A549 (cell line): ENCODE results near the gene TUBB2A. TPM values are rescaled to one million over a fixed set of nuclear protein-coding genes. Genes with fewer than 3 reads are reported as not detected.

Source experiments
- ATAC-seq, 2 experiments: fragments of 200-7000 bp in 1 of 2; fragments of >200 bp in 1 of 2; cut with Nextera tagmentation in 1 of 2; cut with Tn5 transposase in 1 of 2; 3 replicates each; pipeline versions ENCODE4 v1.8.0 to v1.9.1; 2018 to 2020; ENCODE audit warnings: mild to moderate bottlenecking in 1 of 2, moderate library complexity in 1 of 2
- CTCF ChIA-PET: fragments of 300-600 bp; sonication (Branson Sonifier 250); formaldehyde crosslinking; extraction: SDS; loops from one replicate; lab custom pipeline; 2021; ENCODE audit warnings: antibody characterized with exemption, inconsistent platforms; lab: Yijun Ruan, JAX
- POLR2A ChIA-PET: fragments of 350-600 bp; formaldehyde crosslinking; extraction: SDS; loops from one replicate; lab custom pipeline; 2021; ENCODE audit warnings: antibody characterized with exemption, inconsistent platforms; lab: Yijun Ruan, JAX
- DNase-seq, 2 experiments: peaks; one replicate each; pipeline versions ENCODE4 v3.0.0 to v3.0.0-alpha.2; 2011 to 2016; ENCODE audit warnings: low read depth in 1 of 2, low spot score in 1 of 2
- FAIRE-seq: peaks from 2 replicates; lab custom pipeline; 2011; peaks lifted over from hg19 to GRCh38; lab: Jason Lieb, UNC
- H3K27ac ChIP-seq, 2 experiments: fragments of >200 bp; sonication (Bioruptor Twin); formaldehyde crosslinking; 3 replicates each; pipeline ENCODE4 v1.5.1; 2016 to 2017
- H3K4me1 ChIP-seq: fragments of >200 bp; sonication (Bioruptor Twin); formaldehyde crosslinking; 3 replicates; pipeline ENCODE4 v1.6.1; 2016
- H3K4me2 ChIP-seq: fragments of >200 bp; sonication (Bioruptor Twin); formaldehyde crosslinking; 3 replicates; pipeline ENCODE4 v1.6.1; 2016
- H3K4me3 ChIP-seq: fragments of >200 bp; sonication (Bioruptor Twin); formaldehyde crosslinking; 3 replicates; pipeline ENCODE4 v1.5.1; 2016
- H3K9me3 ChIP-seq: fragments of >200 bp; sonication (Bioruptor Twin); formaldehyde crosslinking; 3 replicates; pipeline ENCODE4 v1.6.1; 2016
- CBX8 ChIP-seq: fragments of 200-600 bp; sonication (generic); IDR thresholded peaks from 2 replicates; pipeline ENCODE4 v1.6.1; 2016
- CEBPB ChIP-seq, 2 experiments: fragments of >200 bp in 1 of 2; sonication (Bioruptor Twin) in 1 of 2; formaldehyde crosslinking in 1 of 2; IDR thresholded peaks; 2 replicates each; pipeline ENCODE4 v1.6.1; 2012 to 2016
- CHD2 ChIP-seq: fragments of 150-350 bp; IDR thresholded peaks from 2 replicates; pipeline ENCODE4 v1.6.1; 2014; ENCODE audit warnings: low read length; ENCODE audit not compliant: partially characterized antibody
- CHD4 ChIP-seq: fragments of 200-600 bp; sonication (generic); IDR thresholded peaks from 2 replicates; pipeline ENCODE4 v1.6.1; 2016; ENCODE audit warnings: antibody characterized with exemption, mild to moderate bottlenecking, borderline replicate concordance
- KDM5A ChIP-seq: fragments of 200-600 bp; sonication (generic); IDR thresholded peaks from 2 replicates; pipeline ENCODE4 v1.6.1; 2016; ENCODE audit warnings: antibody characterized with exemption, mild to moderate bottlenecking
- MAFK ChIP-seq: fragments of 450-650 bp; IDR thresholded peaks from 2 replicates; pipeline ENCODE4 v1.6.1; 2014; ENCODE audit not compliant: partially characterized antibody
- MYC ChIP-seq: IDR thresholded peaks from 2 replicates; pipeline ENCODE4 v1.6.1; 2012; ENCODE audit warnings: mild to moderate bottlenecking, inconsistent platforms, low read length, improper control_type of control experiment, borderline replicate concordance
- NFE2L2 ChIP-seq: fragments of 150-350 bp; conservative IDR thresholded peaks from 2 replicates; pipeline ENCODE4 v1.6.1; 2014; ENCODE audit warnings: low read length
- PHF8 ChIP-seq: fragments of 200-600 bp; sonication (generic); IDR thresholded peaks from 2 replicates; pipeline ENCODE4 v1.6.1; 2016; ENCODE audit warnings: low read depth, mild to moderate bottlenecking, antibody characterized with exemption, moderate library complexity, borderline replicate concordance
- POLR2A ChIP-seq: IDR thresholded peaks from 2 replicates; pipeline ENCODE4 v1.6.1; 2012; ENCODE audit warnings: mild to moderate bottlenecking, low read length
- RARB ChIP-seq: fragments of 250-450 bp; sonication (Bioruptor Pico); IDR thresholded peaks from 2 replicates; pipeline ENCODE4 v1.8.0; 2021; ENCODE audit warnings: mild to moderate bottlenecking, moderate library complexity
- SMC3 ChIP-seq: fragments of >200 bp; sonication (Bioruptor Twin); formaldehyde crosslinking; IDR thresholded peaks from 3 replicates; pipeline ENCODE4 v1.6.1; 2018; ENCODE audit warnings: inconsistent platforms
- TFCP2L1 ChIP-seq: fragments of 250-450 bp; sonication (Bioruptor Pico); IDR thresholded peaks from 2 replicates; pipeline ENCODE4 v1.5.0; 2021; ENCODE audit warnings: mild to moderate bottlenecking
- ZSCAN20 ChIP-seq: fragments of 250-450 bp; sonication (Bioruptor Pico); IDR thresholded peaks from 2 replicates; pipeline ENCODE4 v1.8.0; 2022; ENCODE audit warnings: mild to moderate bottlenecking, moderate library complexity
- WGBS: methylation state at CpG from one replicate; pipeline ENCODE4 v1.1.6; 2017; ENCODE audit errors: missing lambda C conversion rate; 5-methylcytosine and 5-hydroxymethylcytosine counted together
- polyA plus RNA-seq, 4 experiments: library from polyadenylated mRNA; depleted of rRNA in 3 of 4; stranded (reverse); fragments of >200 nt; fragmentation: RNase III in 1 of 4; extraction: RNeasy Plus Mini Kit Qiagen cat#74134 plus additional on column Dnase treatment in 1 of 4; gene quantifications; 2 replicates in 3 of 4; 3 replicates in 1 of 4; pipeline ENCODE4 v1.2.3, GENCODE V29; 2011 to 2017
- TF ChIP-seq, protein P1 (sequence below): IDR thresholded peaks from 2 replicates; pipeline ENCODE4 v1.6.1; 2012
- TF ChIP-seq, protein P2 (sequence below): fragments of 150-350 bp; IDR thresholded peaks from 2 replicates; pipeline ENCODE4 v1.6.1; 2014; ENCODE audit warnings: low read depth, mild to moderate bottlenecking, low read length
- TF ChIP-seq, protein P3 (sequence below): fragments of >200 bp; sonication (Bioruptor Twin); formaldehyde crosslinking; IDR thresholded peaks from 3 replicates; pipeline ENCODE4 v1.6.1; 2016
- TF ChIP-seq, protein P4 (sequence below): fragments of >200 bp; sonication (Bioruptor Twin); formaldehyde crosslinking; IDR thresholded peaks from 3 replicates; pipeline ENCODE4 v1.5.1; 2016
- TF ChIP-seq, protein P5 (sequence below): fragments of 450-650 bp; IDR thresholded peaks from 2 replicates; pipeline ENCODE4 v1.6.1; 2014; ENCODE audit warnings: antibody characterized with exemption
- TF ChIP-seq, protein P6 (sequence below): fragments of 200-600 bp; sonication (generic); IDR thresholded peaks from 2 replicates; pipeline ENCODE4 v1.6.1; 2016; ENCODE audit warnings: antibody characterized with exemption, mild to moderate bottlenecking, moderate library complexity

TUBB2A gene
- polyA plus RNA-seq, 2 of the 4 experiments (the other 2 are of a cell fraction): 23.9 to 47.4 TPM

DNA sequence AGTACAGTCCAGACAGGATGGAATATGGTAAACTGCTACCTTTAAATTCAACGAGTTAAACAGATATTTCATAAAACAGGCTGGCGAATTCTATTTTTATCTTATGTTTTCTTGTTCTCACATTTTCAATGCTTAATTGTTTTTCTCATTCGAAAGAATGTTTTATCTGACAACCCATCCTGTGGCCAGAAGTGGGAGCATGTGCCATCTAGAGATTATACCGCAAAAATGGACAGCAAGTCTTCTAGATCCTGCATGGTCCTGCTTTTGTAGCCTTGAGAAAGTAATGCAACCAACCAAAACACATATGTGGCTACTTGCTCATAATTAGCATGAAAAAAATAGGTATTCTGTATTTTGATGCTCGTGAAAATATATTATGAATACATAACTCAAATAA, 39.4 kb upstream of the TUBB2A start:
- ATAC-seq: no peak; a peak in 1 of 6 replicates

DNA sequence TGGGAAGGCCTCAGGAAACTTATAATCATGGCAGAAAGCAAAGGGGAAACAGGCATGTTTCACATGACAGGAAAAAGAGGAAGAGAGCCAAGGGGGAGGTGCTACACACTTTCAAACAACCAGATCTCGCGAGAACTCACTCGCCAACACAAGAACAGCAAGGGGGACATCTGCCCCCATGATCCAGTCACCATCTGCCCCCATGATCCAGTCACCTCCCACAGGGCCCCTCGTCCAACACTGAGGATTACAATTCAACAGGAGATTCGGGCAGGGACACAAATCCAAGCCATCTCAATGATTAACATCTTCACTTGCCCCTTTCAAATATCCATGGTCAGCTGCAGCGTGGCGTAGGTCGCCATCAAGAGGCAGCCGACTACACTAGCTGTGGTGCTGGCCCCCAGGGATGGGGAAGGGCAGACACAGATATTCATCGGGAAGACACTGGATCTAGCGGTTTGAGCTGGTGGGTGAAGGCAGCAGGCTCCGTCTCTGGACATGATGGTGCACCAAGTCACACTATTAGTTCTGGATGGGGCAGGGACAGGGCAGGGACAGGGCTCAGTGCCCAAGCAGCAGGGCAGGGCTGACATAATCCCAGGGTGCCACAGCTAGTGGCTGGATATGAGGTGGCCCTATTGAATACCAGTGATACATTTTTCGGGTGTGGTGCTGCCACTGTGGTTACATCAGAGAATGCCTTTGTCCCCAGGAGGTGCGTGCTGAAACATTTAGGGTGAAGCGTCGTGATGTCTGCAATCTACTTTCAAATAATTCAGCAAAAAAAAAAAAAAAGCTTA, 38.6 kb upstream of the TUBB2A start:
- H3K27ac ChIP-seq: peak overlapping the region; percentile 66 to 74
- 46% methylated on average over 15 of the region's 16 CpGs for WGBS
- H3K9me3 ChIP-seq: no peaks in the 10 kb centered on the region
- FAIRE-seq (no peak), DNase-seq (peak; percentile 31 to 61), ATAC-seq (peak; percentile 82 to 85; a peak in 5 of 6 replicates)
- CTCF ChIA-PET: interaction anchor here (0.8 to 1.2 kb wide), 4 partner anchors 14 to 69 kb away, joined by 3 to 4 read pairs (median 4); no protein-coding TSS in a partner anchor
- H3K4me2 ChIP-seq: peak overlapping the region; percentile 70
- H3K4me3 ChIP-seq: no peak overlapping the region
- POLR2A ChIA-PET: no interaction called here
- peaks cover 17% of the 10 kb centered on the region for H3K4me1 ChIP-seq
- TF ChIP-seq CEBPB (IDR thresholded peaks at IDR 0.05) (no peak), CHD2 (peak; percentile 53), TFCP2L1 (CRISPR knock-in tag) (no peak)
- TF ChIP-seq, protein P1, sequence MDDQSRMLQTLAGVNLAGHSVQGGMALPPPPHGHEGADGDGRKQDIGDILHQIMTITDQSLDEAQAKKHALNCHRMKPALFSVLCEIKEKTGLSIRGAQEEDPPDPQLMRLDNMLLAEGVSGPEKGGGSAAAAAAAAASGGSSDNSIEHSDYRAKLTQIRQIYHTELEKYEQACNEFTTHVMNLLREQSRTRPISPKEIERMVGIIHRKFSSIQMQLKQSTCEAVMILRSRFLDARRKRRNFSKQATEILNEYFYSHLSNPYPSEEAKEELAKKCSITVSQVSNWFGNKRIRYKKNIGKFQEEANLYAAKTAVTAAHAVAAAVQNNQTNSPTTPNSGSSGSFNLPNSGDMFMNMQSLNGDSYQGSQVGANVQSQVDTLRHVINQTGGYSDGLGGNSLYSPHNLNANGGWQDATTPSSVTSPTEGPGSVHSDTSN: no peak
- TF ChIP-seq, protein P2, sequence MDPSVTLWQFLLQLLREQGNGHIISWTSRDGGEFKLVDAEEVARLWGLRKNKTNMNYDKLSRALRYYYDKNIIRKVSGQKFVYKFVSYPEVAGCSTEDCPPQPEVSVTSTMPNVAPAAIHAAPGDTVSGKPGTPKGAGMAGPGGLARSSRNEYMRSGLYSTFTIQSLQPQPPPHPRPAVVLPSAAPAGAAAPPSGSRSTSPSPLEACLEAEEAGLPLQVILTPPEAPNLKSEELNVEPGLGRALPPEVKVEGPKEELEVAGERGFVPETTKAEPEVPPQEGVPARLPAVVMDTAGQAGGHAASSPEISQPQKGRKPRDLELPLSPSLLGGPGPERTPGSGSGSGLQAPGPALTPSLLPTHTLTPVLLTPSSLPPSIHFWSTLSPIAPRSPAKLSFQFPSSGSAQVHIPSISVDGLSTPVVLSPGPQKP: no peak
- TF ChIP-seq, protein P3, sequence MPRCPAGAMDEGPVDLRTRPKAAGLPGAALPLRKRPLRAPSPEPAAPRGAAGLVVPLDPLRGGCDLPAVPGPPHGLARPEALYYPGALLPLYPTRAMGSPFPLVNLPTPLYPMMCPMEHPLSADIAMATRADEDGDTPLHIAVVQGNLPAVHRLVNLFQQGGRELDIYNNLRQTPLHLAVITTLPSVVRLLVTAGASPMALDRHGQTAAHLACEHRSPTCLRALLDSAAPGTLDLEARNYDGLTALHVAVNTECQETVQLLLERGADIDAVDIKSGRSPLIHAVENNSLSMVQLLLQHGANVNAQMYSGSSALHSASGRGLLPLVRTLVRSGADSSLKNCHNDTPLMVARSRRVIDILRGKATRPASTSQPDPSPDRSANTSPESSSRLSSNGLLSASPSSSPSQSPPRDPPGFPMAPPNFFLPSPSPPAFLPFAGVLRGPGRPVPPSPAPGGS: no peak
- TF ChIP-seq, protein P4, sequence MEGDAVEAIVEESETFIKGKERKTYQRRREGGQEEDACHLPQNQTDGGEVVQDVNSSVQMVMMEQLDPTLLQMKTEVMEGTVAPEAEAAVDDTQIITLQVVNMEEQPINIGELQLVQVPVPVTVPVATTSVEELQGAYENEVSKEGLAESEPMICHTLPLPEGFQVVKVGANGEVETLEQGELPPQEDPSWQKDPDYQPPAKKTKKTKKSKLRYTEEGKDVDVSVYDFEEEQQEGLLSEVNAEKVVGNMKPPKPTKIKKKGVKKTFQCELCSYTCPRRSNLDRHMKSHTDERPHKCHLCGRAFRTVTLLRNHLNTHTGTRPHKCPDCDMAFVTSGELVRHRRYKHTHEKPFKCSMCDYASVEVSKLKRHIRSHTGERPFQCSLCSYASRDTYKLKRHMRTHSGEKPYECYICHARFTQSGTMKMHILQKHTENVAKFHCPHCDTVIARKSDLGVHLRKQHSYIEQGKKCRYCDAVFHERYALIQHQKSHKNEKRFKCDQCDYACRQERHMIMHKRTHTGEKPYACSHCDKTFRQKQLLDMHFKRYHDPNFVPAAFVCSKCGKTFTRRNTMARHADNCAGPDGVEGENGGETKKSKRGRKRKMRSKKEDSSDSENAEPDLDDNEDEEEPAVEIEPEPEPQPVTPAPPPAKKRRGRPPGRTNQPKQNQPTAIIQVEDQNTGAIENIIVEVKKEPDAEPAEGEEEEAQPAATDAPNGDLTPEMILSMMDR: peak; percentile 26; the same call in 1 of the 3 replicates
- TF ChIP-seq, protein P5, sequence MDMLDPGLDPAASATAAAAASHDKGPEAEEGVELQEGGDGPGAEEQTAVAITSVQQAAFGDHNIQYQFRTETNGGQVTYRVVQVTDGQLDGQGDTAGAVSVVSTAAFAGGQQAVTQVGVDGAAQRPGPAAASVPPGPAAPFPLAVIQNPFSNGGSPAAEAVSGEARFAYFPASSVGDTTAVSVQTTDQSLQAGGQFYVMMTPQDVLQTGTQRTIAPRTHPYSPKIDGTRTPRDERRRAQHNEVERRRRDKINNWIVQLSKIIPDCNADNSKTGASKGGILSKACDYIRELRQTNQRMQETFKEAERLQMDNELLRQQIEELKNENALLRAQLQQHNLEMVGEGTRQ: no peak
- TF ChIP-seq, protein P6, sequence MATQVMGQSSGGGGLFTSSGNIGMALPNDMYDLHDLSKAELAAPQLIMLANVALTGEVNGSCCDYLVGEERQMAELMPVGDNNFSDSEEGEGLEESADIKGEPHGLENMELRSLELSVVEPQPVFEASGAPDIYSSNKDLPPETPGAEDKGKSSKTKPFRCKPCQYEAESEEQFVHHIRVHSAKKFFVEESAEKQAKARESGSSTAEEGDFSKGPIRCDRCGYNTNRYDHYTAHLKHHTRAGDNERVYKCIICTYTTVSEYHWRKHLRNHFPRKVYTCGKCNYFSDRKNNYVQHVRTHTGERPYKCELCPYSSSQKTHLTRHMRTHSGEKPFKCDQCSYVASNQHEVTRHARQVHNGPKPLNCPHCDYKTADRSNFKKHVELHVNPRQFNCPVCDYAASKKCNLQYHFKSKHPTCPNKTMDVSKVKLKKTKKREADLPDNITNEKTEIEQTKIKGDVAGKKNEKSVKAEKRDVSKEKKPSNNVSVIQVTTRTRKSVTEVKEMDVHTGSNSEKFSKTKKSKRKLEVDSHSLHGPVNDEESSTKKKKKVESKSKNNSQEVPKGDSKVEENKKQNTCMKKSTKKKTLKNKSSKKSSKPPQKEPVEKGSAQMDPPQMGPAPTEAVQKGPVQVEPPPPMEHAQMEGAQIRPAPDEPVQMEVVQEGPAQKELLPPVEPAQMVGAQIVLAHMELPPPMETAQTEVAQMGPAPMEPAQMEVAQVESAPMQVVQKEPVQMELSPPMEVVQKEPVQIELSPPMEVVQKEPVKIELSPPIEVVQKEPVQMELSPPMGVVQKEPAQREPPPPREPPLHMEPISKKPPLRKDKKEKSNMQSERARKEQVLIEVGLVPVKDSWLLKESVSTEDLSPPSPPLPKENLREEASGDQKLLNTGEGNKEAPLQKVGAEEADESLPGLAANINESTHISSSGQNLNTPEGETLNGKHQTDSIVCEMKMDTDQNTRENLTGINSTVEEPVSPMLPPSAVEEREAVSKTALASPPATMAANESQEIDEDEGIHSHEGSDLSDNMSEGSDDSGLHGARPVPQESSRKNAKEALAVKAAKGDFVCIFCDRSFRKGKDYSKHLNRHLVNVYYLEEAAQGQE: 0 out of 2 replicates have a peak, but pooled peaks have one; percentile 26

More for the DNA sequence above, 39.4 kb upstream of the TUBB2A start:
- DNase-seq: no peak
- CTCF ChIA-PET: interaction anchor here (0.8 to 1.2 kb wide), 4 partner anchors 14 to 70 kb away, joined by 3 to 4 read pairs (median 4); no protein-coding TSS in a partner anchor
- FAIRE-seq: no peak
- Histone ChIP-seq H3K4me2 (peak overlapping the region; percentile 70), H3K27ac (peak overlapping the region; percentile 66 to 74; a peak in 4 of 6 replicates), H3K4me3 (no peak overlapping the region), H3K4me1 (peaks cover 17% of the 10 kb centered on the region), H3K9me3 (no peaks in the 10 kb centered on the region)
- POLR2A ChIA-PET: no interaction called here
- TF ChIP-seq NFE2L2: no peak
- TF ChIP-seq PHF8: no peak
- TF ChIP-seq ZSCAN20 (CRISPR knock-in tag): no peak
- TF ChIP-seq CHD4: no peak
- TF ChIP-seq CBX8: no peak
- no peak for TF ChIP-seq SMC3
- TF ChIP-seq, protein P6: no peak
- no peak for TF ChIP-seq RARB (CRISPR knock-in tag)
- no peak for TF ChIP-seq KDM5A
- no peak for TF ChIP-seq POLR2A
- TF ChIP-seq MYC: no peak
- TF ChIP-seq, protein P1: no peak
- TF ChIP-seq MAFK: no peak
- 46% methylated on average over 5 of the region's 5 CpGs for WGBS
